ENCODE measurements around the gene ARHGEF33.

Gene ARHGEF33

DNA sequence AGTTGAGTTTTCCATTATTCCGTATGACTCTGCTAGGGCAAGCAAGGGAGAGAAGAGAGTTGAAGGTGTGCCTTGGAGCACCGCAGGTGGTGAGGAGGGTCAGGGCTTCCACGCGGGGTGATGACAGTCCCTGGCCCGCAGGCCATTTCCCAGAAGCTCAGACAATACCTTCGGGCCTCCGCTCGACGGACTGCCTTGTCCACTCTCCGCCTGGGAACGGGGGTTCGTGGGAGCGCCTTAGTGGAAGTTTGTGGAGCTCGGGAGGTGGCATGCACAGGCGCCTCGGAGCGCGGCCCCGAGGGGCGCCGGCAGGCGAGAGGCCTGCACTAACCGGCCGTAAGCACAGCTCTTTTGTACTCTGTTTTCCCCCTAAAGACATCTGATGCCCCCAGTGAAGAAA is 69.8 kb downstream of the ARHGEF33 start:
- DNase-seq (ENCODE audit: low spot score) = no peak
- TF ChIP-seq, protein P1, sequence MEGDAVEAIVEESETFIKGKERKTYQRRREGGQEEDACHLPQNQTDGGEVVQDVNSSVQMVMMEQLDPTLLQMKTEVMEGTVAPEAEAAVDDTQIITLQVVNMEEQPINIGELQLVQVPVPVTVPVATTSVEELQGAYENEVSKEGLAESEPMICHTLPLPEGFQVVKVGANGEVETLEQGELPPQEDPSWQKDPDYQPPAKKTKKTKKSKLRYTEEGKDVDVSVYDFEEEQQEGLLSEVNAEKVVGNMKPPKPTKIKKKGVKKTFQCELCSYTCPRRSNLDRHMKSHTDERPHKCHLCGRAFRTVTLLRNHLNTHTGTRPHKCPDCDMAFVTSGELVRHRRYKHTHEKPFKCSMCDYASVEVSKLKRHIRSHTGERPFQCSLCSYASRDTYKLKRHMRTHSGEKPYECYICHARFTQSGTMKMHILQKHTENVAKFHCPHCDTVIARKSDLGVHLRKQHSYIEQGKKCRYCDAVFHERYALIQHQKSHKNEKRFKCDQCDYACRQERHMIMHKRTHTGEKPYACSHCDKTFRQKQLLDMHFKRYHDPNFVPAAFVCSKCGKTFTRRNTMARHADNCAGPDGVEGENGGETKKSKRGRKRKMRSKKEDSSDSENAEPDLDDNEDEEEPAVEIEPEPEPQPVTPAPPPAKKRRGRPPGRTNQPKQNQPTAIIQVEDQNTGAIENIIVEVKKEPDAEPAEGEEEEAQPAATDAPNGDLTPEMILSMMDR (IDR thresholded peaks at IDR 0.05; ENCODE audit: extremely low read depth, missing control alignments) = no peak

- DNase-seq (ENCODE audit: low spot score) = peak; percentile 91
- TF ChIP-seq, protein P1 (IDR thresholded peaks at IDR 0.05; ENCODE audit: extremely low read depth, missing control alignments) = peak; percentile 10
These were observed 70.4 kb downstream of the ARHGEF33 start for GRCh38 chr2:38959938-38960608.

- DNase-seq (ENCODE audit: low spot score) = no peak
- TF ChIP-seq, protein P1 (IDR thresholded peaks at IDR 0.05; ENCODE audit: extremely low read depth, missing control alignments) = no peak
These were observed 71.1 kb downstream of the ARHGEF33 start for GRCh38 chr2:38960609-38961320.

DNA sequence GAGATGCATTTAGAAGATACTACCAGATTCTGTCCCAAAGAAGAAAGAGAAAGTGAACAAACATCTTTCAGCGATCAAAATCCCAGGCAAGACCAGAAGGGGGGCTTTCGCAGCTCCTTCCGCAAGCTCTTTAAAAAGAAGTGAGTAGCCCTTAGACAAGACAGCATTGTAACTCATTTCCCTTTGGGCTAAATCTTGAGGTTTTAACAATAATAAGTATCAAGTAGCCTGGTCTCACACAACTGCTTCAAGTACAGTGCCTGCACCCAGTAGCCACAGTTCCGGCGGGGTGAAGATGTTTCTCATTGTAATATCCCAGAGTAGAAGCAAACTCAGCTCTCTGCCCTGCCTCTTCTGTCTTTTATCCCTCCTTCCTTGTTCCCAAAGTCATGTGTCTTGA is 76.3 kb downstream of the ARHGEF33 start:
- DNase-seq (ENCODE audit: low spot score) = no peak
- TF ChIP-seq, protein P1 (IDR thresholded peaks at IDR 0.05; ENCODE audit: extremely low read depth, missing control alignments) = no peak

GRCh38 chr2:38966678-38967077 is 77.0 kb downstream of the ARHGEF33 start:
- TF ChIP-seq, protein P1 (IDR thresholded peaks at IDR 0.05; ENCODE audit: extremely low read depth, missing control alignments) = no peak
- DNase-seq (ENCODE audit: low spot score) = no peak

GRCh38 chr2:38968021-38968420 is 78.3 kb downstream of the ARHGEF33 start:
- TF ChIP-seq, protein P1 (IDR thresholded peaks at IDR 0.05; ENCODE audit: extremely low read depth, missing control alignments) = no peak
- no peak for DNase-seq (ENCODE audit: low spot score)

GRCh38 chr2:38971377-38971776 is 81.7 kb downstream of the ARHGEF33 start:
- TF ChIP-seq, protein P1 (IDR thresholded peaks at IDR 0.05; ENCODE audit: extremely low read depth, missing control alignments) = no peak
- DNase-seq (ENCODE audit: low spot score) = no peak
